Lung (tissue), 12 donors: Measurements from ENCODE around the gene C2orf76. TPM values are rescaled to one million over a fixed set of nuclear protein-coding genes. Genes with fewer than 3 reads are reported as not detected.
A peak's percentile ranks its signal among the peaks of the same experiment; 100 is the strongest.

ENCODE experiments used
- ATAC-seq: fragments of 200-7000 bp; cut with Tn5 transposase; one replicate; pipeline ENCODE4 v1.9.1; 2020; ENCODE audit warnings: moderate number of reproducible peaks; ENCODE audit not compliant: insufficient read depth, low FRiP score
- DNase-seq, 3 donors: peaks; one replicate each; pipeline ENCODE4 v3.0.0-alpha.2; 2013 to 2017
- H3K27ac ChIP-seq, 2 donors: one replicate each; pipeline ENCODE4 v1.5.1; 2013; ENCODE audit warnings: mild to moderate bottlenecking in 2 of 2, moderate library complexity in 2 of 2, control low read depth in 1 of 2, inconsistent platforms in 1 of 2, low read depth in 1 of 2, low read length in 1 of 2
- H3K27me3 ChIP-seq, 3 donors: one replicate each; pipeline ENCODE4 v1.5.1; 2013; ENCODE audit warnings: low read length in 2 of 3; ENCODE audit not compliant: control insufficient read depth in 3 of 3, insufficient read depth in 3 of 3
- H3K36me3 ChIP-seq, 4 donors: one replicate each; pipeline ENCODE4 v1.5.1; 2013; ENCODE audit warnings: low read length in 4 of 4, mild to moderate bottlenecking in 1 of 4, moderate library complexity in 1 of 4; ENCODE audit not compliant: control insufficient read depth in 4 of 4, insufficient read depth in 4 of 4
- H3K4me1 ChIP-seq, 5 donors: one replicate each; pipeline ENCODE4 v1.5.1; 2013; ENCODE audit warnings: low read length in 5 of 5, mild to moderate bottlenecking in 2 of 5, moderate library complexity in 1 of 5; ENCODE audit not compliant: control insufficient read depth in 5 of 5, insufficient read depth in 5 of 5
- H3K4me3 ChIP-seq: one replicate; pipeline ENCODE4 v1.5.1; 2013; ENCODE audit warnings: mild to moderate bottlenecking, control low read depth, moderate library complexity
- H3K9ac ChIP-seq, 2 donors: one replicate each; pipeline ENCODE4 v1.5.1; 2013; ENCODE audit warnings: low read length in 2 of 2, control low read depth in 1 of 2; ENCODE audit not compliant: insufficient read depth in 1 of 2
- H3K9me3 ChIP-seq, 4 donors: one replicate each; pipeline ENCODE4 v1.5.1; 2013; ENCODE audit warnings: low read length in 3 of 4, mild to moderate bottlenecking in 1 of 4, moderate library complexity in 1 of 4; ENCODE audit not compliant: control insufficient read depth in 4 of 4, insufficient read depth in 3 of 4
- CTCF ChIP-seq: IDR thresholded peaks from 2 replicates; pipeline ENCODE4 v1.5.1; 2012; ENCODE audit warnings: mild to moderate bottlenecking; ENCODE audit errors: control extremely low read depth, extremely low read depth
- WGBS, 2 donors: extraction: QIAGEN DNeasy Blood & Tissue Kit; methylation state at CpG; one replicate each; pipeline ENCODE4 v1.1.7; 2013; 5-methylcytosine and 5-hydroxymethylcytosine counted together
- polyA plus RNA-seq, 2 donors: library from polyadenylated mRNA; stranded (reverse); fragments of 200-250 nt; gene quantifications; one replicate each; pipeline ENCODE4 v1.2.1, GENCODE V29; 2013
- total RNA-seq, 2 donors: library from RNA; depleted of rRNA in 1 of 2; stranded (reverse); fragments of >200 nt in 1 of 2; gene quantifications; one replicate each; pipeline ENCODE4 v1.2.1, GENCODE V29; 2014 to 2021
- donor health status: control.
- donor health status: control.
- donor health status: Bipolar disorder and iron deficiency.
- donor health status: healthy.
- donor health status: DM: yes; HTN: yes; CAD: no.

C2orf76 gene
- total and polyA plus RNA-seq, 4 donors = 9.1 to 24.6 (median 17.3) TPM

- H3K4me1 ChIP-seq = no peaks in the 10 kb centered on the region
- ATAC-seq = no peak
- WGBS, 2 donors = 89 to 93% methylated on average over 7 of the region's 7 CpGs
- H3K27ac ChIP-seq = no peak overlapping the region
- TF ChIP-seq CTCF = no peak
- no peaks in the 10 kb centered on the region for H3K9me3 ChIP-seq
- no peaks in the 10 kb centered on the region for H3K27me3 ChIP-seq
- no peak overlapping the region for H3K9ac ChIP-seq
- DNase-seq = no peak
- no peak overlapping the region for H3K4me3 ChIP-seq
- peaks cover 0 to 7% (median under 1%) of the 10 kb centered on the region in 4 donors for H3K36me3 ChIP-seq
These were observed 27.1 kb downstream of the C2orf76 start for GRCh38 chr2:119339562-119339923.

DNA sequence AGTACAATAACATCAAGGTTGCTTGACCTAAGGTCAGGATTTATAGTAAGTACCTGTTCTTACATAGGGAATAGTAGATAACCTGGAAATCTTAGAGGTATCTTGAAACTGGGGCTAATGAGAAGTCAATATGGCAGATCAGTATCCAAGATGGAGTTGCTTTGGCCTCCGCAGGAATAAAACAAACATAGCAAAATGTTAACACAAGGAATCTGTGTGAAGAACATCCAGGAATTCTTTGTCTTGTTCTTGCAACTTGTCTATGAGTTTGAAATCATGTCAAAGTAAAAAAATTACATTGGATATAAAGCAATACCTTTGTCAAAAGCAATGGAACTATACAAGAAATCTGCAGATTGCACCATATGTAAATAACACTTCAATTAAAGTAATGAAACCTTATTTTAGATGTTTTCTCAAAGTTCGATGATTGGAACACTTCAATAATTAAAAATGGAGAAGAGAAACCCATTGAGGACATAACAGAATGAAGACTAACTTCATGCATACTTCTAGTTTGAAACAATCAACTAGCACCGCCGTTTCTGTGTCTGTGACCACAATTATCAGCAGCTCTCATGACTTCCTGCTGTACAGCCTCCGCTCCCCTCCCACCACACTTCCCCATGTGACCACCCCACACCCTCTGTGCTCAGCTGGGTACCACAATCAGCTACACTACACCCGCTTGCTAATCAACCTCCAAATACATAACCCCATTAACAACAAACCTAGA is 27.6 kb downstream of the C2orf76 start:
- Histone ChIP-seq H3K27ac (no peak overlapping the region), H3K4me3 (no peak overlapping the region), H3K9ac (no peak overlapping the region), H3K9me3 (no peaks in the 10 kb centered on the region), H3K36me3 (peaks cover 0 to 7% (median under 1%) of the 10 kb centered on the region in 4 donors), H3K4me1 (no peaks in the 10 kb centered on the region), H3K27me3 (no peaks in the 10 kb centered on the region)
- WGBS, 2 donors = 37 to 64% methylated on average over 6 of the region's 6 CpGs
- DNase-seq (no peak), ATAC-seq (peak; percentile 19)
- no peak for TF ChIP-seq CTCF

GRCh38 chr2:119338272-119338671 is 28.4 kb downstream of the C2orf76 start:
- Histone ChIP-seq H3K4me3 (no peak overlapping the region), H3K9ac (no peak overlapping the region), H3K27me3 (no peaks in the 10 kb centered on the region), H3K9me3 (no peaks in the 10 kb centered on the region), H3K36me3 (peaks cover 0 to 7% (median under 1%) of the 10 kb centered on the region in 4 donors), H3K4me1 (no peaks in the 10 kb centered on the region), H3K27ac (no peak overlapping the region)
- DNase-seq (no peak), ATAC-seq (no peak)
- TF ChIP-seq CTCF = no peak
- WGBS, 2 donors = 57 to 82% methylated on average over 2 of the region's 2 CpGs

DNA sequence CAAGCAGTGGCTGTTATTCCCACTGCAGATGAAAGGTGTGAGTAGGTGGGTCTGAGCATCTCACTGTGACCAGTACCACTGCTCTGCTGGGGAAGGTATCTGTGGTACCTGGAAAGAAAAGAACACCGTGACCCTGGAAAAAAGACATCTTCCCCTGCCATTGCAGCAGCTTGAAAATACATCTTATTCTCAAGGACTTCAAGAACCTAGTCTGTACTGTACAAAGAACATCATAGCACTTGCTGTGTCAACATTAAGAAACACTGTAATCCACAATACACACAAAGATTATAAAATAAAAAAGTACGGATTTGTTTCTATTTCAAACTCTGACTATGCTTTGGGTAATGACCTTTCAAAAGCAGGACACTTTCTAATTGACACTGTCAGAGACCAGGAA is 28.9 kb downstream of the C2orf76 start:
- no peaks in the 10 kb centered on the region for H3K9me3 ChIP-seq
- no peak for DNase-seq
- 77% methylated on average over 2 of the region's 2 CpGs for WGBS, 2 donors

More for the DNA sequence above, 28.9 kb downstream of the C2orf76 start:
- H3K36me3 ChIP-seq = peaks cover 0 to 7% (median under 1%) of the 10 kb centered on the region in 4 donors
- H3K27ac ChIP-seq = no peak overlapping the region
- H3K27me3 ChIP-seq = no peaks in the 10 kb centered on the region
- H3K4me3 ChIP-seq = no peak overlapping the region
- ATAC-seq = no peak
- no peak for TF ChIP-seq CTCF
- H3K9ac ChIP-seq = no peak overlapping the region
- H3K4me1 ChIP-seq = no peaks in the 10 kb centered on the region
